Glutamatergic neuron (in vitro differentiated cells): ENCODE data around the gene CHRNA10. TPM values are rescaled to one million over a fixed set of nuclear protein-coding genes. Genes with fewer than 3 reads are reported as not detected.

Experiments used
- DNase-seq: peaks from one replicate; pipeline ENCODE4 v3.0.0; 2022
- H3K27ac Mint-ChIP-seq: one replicate; pipeline ENCODE4 v1.8.0; 2020; ENCODE audit warnings: mild to moderate bottlenecking, mixed read lengths, inconsistent platforms; ENCODE audit not compliant: unreplicated experiment
- H3K27me3 Mint-ChIP-seq: one replicate; pipeline ENCODE4 v1.8.0; 2020; ENCODE audit warnings: mild to moderate bottlenecking, moderate library complexity, mixed read lengths, inconsistent platforms; ENCODE audit not compliant: unreplicated experiment
- H3K36me3 Mint-ChIP-seq: one replicate; pipeline ENCODE4 v1.8.0; 2020; ENCODE audit warnings: mild to moderate bottlenecking, mixed read lengths, inconsistent platforms; ENCODE audit not compliant: unreplicated experiment
- H3K4me1 Mint-ChIP-seq: one replicate; pipeline ENCODE4 v1.8.0; 2020; ENCODE audit warnings: mild to moderate bottlenecking, low read depth, mixed read lengths, inconsistent platforms; ENCODE audit not compliant: unreplicated experiment
- H3K4me3 Mint-ChIP-seq: one replicate; pipeline ENCODE4 v1.8.0; 2020; ENCODE audit warnings: mild to moderate bottlenecking, mixed read lengths, inconsistent platforms; ENCODE audit not compliant: unreplicated experiment
- H3K9me3 Mint-ChIP-seq: one replicate; pipeline ENCODE4 v1.8.0; 2020; ENCODE audit warnings: mild to moderate bottlenecking, moderate library complexity, mixed read lengths, inconsistent platforms; ENCODE audit not compliant: unreplicated experiment
- total RNA-seq: library from RNA; stranded (reverse); fragmentation: NEBNext Ultra II Directional; extraction: Animal tissue kit (Norgen Biotek cat#: 25700); gene quantifications from one replicate; pipeline ENCODE4 v1.2.1, GENCODE V29; 2021; ENCODE audit not compliant: unreplicated experiment
- TF ChIP-seq, protein P1 (sequence below): fragments of 200-600 bp; sonication (generic); IDR thresholded peaks from one replicate; pipeline ENCODE4 v1.5.0; 2021; ENCODE audit not compliant: partially characterized antibody, unreplicated experiment

CHRNA10 gene
- total RNA-seq, 1 donor from 2014 or later, result 0.91 TPM

DNA sequence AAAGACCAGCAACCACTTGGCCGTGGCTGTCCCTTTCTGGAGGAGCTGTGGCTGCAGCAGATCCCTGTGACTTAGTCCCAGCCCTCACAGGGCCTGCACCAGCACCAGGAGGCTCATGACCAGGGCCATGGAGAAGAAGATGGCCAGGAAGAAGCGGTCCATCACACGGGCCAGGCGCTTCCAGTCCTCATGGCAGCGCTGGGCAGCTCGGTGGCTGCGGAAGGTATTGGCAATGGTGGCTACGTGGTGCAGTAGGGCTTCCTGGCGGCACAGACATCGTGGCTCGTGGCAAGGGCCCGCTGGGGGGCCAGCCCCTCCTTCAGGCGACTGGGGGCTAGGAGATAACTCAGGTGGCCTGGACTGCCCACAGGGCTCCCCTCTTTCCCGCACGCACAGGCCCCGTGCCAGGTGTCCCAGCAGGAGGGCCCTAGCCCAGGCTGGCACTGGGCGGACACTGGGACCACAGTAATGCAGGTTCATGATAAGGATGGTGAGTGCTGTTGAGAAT lies 5.1 kb downstream of the CHRNA10 start:
- peaks cover 13% of the 10 kb centered on the region for H3K27me3 Mint-ChIP-seq
- H3K9me3 Mint-ChIP-seq, result peaks cover 6% of the 10 kb centered on the region
- H3K27ac Mint-ChIP-seq, result no peak overlapping the region
- peaks cover 5% of the 10 kb centered on the region for H3K36me3 Mint-ChIP-seq
- H3K4me1 Mint-ChIP-seq, result peaks cover 2% of the 10 kb centered on the region
- H3K4me3 Mint-ChIP-seq, result no peak overlapping the region
- no peak for DNase-seq
- TF ChIP-seq, protein P1, sequence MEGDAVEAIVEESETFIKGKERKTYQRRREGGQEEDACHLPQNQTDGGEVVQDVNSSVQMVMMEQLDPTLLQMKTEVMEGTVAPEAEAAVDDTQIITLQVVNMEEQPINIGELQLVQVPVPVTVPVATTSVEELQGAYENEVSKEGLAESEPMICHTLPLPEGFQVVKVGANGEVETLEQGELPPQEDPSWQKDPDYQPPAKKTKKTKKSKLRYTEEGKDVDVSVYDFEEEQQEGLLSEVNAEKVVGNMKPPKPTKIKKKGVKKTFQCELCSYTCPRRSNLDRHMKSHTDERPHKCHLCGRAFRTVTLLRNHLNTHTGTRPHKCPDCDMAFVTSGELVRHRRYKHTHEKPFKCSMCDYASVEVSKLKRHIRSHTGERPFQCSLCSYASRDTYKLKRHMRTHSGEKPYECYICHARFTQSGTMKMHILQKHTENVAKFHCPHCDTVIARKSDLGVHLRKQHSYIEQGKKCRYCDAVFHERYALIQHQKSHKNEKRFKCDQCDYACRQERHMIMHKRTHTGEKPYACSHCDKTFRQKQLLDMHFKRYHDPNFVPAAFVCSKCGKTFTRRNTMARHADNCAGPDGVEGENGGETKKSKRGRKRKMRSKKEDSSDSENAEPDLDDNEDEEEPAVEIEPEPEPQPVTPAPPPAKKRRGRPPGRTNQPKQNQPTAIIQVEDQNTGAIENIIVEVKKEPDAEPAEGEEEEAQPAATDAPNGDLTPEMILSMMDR, result no peak

DNA sequence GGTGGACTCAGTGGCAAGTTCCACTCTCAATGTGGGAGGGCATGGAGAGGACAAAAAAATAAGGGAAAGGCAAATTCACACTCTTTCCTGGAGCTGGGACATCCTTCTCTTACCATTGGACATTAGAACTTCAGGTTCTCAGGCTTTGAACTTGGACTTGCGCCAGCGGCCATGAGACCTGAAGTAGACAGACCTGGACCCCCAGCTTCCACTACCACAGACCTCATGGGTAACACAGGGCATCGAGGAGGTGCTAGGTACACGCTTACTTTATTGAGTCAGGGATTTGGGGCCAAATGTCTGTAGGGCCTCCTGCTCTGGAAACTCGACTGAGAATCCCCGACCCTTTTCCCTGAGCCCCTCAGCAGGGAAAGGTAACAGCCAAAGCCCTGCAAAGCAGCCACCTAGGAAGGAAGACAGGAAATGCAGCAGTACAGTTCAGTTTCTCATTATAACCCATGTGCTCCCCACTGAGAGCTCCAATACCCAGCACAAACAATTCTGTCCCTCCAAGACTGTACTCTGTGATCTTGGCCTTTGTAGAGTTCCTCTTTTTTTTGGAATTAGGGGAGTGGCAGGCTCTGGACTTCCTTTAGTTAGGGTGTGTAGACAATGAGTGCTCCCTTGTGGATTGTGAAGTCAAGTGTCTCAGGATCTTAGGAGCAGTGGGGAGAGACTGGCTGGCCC lies 5.7 kb downstream of the CHRNA10 start:
- H3K4me3 Mint-ChIP-seq, result no peak overlapping the region
- DNase-seq, result no peak
- peaks cover 13% of the 10 kb centered on the region for H3K27me3 Mint-ChIP-seq
- H3K27ac Mint-ChIP-seq, result no peak overlapping the region
- H3K9me3 Mint-ChIP-seq, result peaks cover 6% of the 10 kb centered on the region
- H3K36me3 Mint-ChIP-seq, result peaks cover 5% of the 10 kb centered on the region
- TF ChIP-seq, protein P1, result no peak
- H3K4me1 Mint-ChIP-seq, result no peaks in the 10 kb centered on the region

DNA sequence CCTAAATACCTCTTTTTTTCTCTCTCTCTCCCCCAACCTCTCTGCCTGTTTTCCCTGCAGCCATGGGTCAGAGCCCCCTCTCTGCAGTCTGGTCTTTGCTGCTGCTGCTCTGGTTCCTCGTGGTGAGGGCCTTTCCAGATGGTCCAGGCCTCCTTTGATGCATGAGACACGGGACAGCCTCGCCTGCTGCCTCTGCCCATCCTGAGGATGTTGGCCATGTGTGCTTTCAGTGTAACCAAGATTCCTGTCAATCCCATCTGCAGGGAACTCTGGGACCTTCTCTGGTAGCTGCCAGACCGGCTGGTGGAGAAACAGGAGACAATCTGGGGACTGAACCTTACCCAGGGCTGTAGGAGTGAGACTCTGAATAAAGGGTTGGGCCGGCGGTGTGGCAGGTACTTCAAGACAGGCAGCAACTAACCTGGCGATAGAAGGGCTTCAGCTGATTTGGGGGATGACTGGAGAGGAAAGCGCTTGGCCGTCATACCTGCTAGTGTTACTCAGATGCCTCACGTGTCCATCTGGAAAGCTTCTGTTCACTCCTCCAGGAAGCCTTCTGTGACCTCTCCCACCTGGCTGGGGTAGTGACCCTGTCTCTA lies 7.1 kb downstream of the CHRNA10 start:
- Mint-ChIP-seq H3K36me3 (peaks cover 5% of the 10 kb centered on the region), H3K4me1 (no peaks in the 10 kb centered on the region), H3K27me3 (peaks cover 13% of the 10 kb centered on the region), H3K9me3 (peaks cover 3% of the 10 kb centered on the region), H3K4me3 (no peak overlapping the region), H3K27ac (no peak overlapping the region)
- no peak for DNase-seq
- TF ChIP-seq, protein P1, result no peak

DNA sequence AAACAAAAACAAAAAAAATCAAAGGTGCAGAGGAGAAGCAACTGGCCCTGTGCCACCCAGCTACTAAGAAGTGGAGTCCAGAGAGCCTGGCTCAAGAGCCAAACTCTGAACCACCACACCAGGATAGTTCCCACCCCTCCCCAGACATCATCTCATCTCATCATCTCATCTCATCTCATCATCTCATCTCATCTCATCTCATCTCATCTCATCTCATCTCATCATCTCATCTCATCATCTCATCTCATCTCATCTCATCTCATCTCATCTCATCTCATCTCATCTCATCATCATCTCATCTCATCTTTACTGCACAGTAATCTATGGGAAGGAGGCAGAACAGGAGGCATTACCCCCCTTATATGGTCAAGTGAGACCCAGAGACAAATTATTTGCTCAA lies 8.3 kb downstream of the CHRNA10 start:
- no peaks in the 10 kb centered on the region for H3K4me1 Mint-ChIP-seq
- H3K9me3 Mint-ChIP-seq, result peaks cover 3% of the 10 kb centered on the region
- TF ChIP-seq, protein P1, result no peak
- no peak overlapping the region for H3K4me3 Mint-ChIP-seq
- H3K27ac Mint-ChIP-seq, result no peak overlapping the region
- peaks cover 12% of the 10 kb centered on the region for H3K27me3 Mint-ChIP-seq
- no peak for DNase-seq
- peaks cover 11% of the 10 kb centered on the region for H3K36me3 Mint-ChIP-seq

DNA sequence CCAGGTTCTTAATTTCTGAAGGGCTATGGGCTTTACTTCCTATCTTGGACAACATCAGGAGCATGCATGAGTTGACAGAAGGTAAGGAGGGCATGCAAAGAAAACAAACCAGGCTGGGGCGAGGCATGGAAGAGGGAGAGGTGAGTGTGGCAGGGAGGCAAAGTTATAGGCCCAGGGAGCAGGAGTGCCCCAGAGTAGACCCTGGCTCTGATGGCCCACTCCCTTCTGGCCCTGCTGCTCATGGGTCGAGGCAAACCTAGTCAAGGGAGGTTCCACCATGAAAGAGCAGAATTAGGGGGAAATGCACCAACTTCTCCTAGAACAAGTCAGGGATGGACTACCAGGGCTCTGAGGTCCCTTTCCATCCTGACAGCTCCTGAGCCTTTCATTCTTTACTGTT lies 10.2 kb downstream of the CHRNA10 start:
- DNase-seq, result no peak
- H3K27me3 Mint-ChIP-seq, result peaks cover 10% of the 10 kb centered on the region
- H3K4me3 Mint-ChIP-seq, result no peak overlapping the region
- H3K36me3 Mint-ChIP-seq, result peaks cover 11% of the 10 kb centered on the region
- TF ChIP-seq, protein P1, result no peak
- no peak overlapping the region for H3K27ac Mint-ChIP-seq
- H3K4me1 Mint-ChIP-seq, result no peaks in the 10 kb centered on the region
- peaks cover 3% of the 10 kb centered on the region for H3K9me3 Mint-ChIP-seq
